Left ventricle myocardium inferior (tissue), 1 donor: ENCODE data around the gene CH25H. TPM values are rescaled to one million over a fixed set of nuclear protein-coding genes. Genes with fewer than 3 reads are reported as not detected.
A peak's percentile ranks its signal among the peaks of the same experiment; 100 is the strongest.

Experiments
- DNase-seq: peaks from one replicate; pipeline ENCODE4 v3.0.0-alpha.2; 2020
- H3K27ac ChIP-seq: fragments of 200-600 bp; replicated peaks from 2 replicates; pipeline ENCODE4 v1.8.0; 2021
- H3K27me3 ChIP-seq: fragments of 200-600 bp; 2 replicates; pipeline ENCODE4 v1.8.0; 2021; ENCODE audit warnings: low read depth
- H3K36me3 ChIP-seq: fragments of 200-600 bp; 2 replicates; pipeline ENCODE4 v1.8.0; 2021
- H3K4me1 ChIP-seq: fragments of 200-600 bp; 2 replicates; pipeline ENCODE4 v1.8.0; 2021
- H3K4me3 ChIP-seq: fragments of 200-600 bp; 2 replicates; pipeline ENCODE4 v1.8.0; 2021; ENCODE audit warnings: mild to moderate bottlenecking, moderate library complexity
- H3K9me3 ChIP-seq: fragments of 200-600 bp; replicated peaks from 2 replicates; pipeline ENCODE4 v1.8.0; 2021
- intact Hi-C: fragments of 100-400 bp; cut with micrococcal nuclease; formaldehyde crosslinking; loops from one replicate; pipeline ENCODE4 v1.11.0; 2022
- total RNA-seq: library from RNA; stranded (reverse); fragmentation: NEBNext Ultra II Directional; extraction: Animal tissue kit (Norgen Biotek cat#: 25700); gene quantifications from one replicate; pipeline ENCODE4 v1.2.1, GENCODE V29; 2021
- TF ChIP-seq, protein P1 (sequence below): fragments of 200-600 bp; IDR thresholded peaks from 2 replicates; pipeline ENCODE4 v1.8.0; 2021; ENCODE audit warnings: antibody characterized with exemption, mild to moderate bottlenecking, borderline replicate concordance
- donor health status: DM: no; HTN: yes; CAD: no; lungs with severe emphysema.

CH25H gene
- total RNA-seq, 1 donor from 2014 or later: 0.30 TPM

DNA sequence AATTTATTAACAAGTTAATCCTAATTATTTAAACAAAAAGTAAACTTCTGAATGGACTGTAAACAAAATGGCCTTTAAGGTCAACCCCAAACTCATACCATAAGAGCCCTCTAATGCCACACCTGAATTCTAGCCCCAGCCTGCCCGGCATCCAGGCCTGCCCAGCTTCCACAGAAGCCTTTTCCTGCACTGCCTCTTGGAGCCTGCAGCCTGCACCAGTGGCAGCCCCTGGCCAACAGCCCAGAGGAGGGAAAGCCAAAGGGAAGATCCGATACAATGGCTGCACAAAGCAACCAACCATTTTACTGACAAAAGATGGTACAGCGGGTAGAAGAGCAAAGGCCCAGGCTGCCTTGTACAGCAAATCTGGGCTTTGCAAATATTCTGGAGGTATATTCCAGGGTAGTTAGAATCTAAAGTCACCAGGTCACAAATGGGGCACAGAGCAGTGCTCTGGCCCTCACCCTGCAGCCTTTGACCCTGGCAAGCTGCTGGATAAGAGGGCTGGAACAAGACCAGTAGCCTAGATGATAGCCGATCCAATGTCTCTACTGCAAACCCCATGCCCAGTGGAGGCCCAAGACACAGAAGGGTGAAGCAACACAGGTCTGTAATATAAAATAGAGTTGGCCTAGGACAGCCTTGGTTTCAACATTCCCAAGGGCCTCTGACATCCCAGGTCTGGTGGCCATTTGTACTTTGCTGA is 12.5 kb upstream of the CH25H start:
- TF ChIP-seq, protein P1, sequence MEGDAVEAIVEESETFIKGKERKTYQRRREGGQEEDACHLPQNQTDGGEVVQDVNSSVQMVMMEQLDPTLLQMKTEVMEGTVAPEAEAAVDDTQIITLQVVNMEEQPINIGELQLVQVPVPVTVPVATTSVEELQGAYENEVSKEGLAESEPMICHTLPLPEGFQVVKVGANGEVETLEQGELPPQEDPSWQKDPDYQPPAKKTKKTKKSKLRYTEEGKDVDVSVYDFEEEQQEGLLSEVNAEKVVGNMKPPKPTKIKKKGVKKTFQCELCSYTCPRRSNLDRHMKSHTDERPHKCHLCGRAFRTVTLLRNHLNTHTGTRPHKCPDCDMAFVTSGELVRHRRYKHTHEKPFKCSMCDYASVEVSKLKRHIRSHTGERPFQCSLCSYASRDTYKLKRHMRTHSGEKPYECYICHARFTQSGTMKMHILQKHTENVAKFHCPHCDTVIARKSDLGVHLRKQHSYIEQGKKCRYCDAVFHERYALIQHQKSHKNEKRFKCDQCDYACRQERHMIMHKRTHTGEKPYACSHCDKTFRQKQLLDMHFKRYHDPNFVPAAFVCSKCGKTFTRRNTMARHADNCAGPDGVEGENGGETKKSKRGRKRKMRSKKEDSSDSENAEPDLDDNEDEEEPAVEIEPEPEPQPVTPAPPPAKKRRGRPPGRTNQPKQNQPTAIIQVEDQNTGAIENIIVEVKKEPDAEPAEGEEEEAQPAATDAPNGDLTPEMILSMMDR: no peak
- Histone ChIP-seq H3K27me3 (no peaks in the 10 kb centered on the region), H3K4me1 (peaks cover 16% of the 10 kb centered on the region), H3K27ac (no peak overlapping the region), H3K9me3 (no peaks in the 10 kb centered on the region), H3K36me3 (peaks cover 26% of the 10 kb centered on the region), H3K4me3 (no peak overlapping the region)
- intact Hi-C loops: loop anchor here (10.0 kb wide), 1 partner anchor 385 kb away; no protein-coding TSS in a partner anchor
- DNase-seq: no peak

DNA sequence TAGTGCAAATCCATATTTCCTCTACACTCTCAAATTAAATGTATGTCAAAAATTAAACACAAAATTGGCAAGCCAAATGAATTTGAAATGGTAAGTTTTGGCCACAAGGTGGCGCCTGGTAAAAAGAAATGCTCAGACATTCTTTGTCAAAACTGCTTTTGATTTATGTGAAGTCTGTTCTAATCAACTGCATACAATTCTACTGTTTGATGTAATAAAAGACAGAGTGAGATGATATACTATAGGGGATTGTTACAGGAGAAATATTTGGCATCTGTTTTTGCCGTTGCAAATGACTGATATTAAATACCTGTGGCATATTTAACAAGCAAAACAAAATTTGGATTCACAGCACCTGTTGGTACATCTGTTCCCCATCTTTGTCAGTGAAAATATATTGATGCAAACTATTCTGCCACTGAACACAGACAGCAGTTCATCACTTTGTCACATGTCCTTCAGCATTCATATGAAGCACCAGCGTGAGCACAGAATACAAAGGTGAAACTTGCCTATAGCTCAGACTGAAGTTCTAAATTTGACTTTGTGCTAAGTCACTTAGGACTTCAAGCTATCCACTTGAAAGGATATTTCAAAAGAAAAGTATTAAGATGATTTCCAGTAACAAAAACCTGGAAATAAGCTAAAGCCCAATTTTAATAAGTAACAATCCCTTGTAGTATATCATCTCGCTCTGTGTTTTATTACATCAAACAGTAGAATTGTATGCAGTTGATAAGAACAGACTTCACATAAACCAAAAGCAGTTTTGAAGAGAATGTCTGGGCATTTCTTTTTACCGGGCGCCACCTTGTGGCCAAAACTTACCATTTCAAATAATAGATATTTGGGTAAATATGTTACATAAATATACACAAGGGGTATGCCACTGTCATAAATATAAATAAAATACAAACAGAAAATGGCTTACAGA is 10.2 kb upstream of the CH25H start:
- Histone ChIP-seq H3K9me3 (no peaks in the 10 kb centered on the region), H3K4me1 (peaks cover 14% of the 10 kb centered on the region), H3K27ac (peak overlapping the region; percentile 55), H3K27me3 (no peaks in the 10 kb centered on the region), H3K4me3 (peak overlapping the region; percentile 7), H3K36me3 (peaks cover 29% of the 10 kb centered on the region)
- intact Hi-C loops: loop anchor here (10.0 kb wide), 1 partner anchor 383 kb away; no protein-coding TSS in a partner anchor
- TF ChIP-seq, protein P1: peak; percentile 77
- DNase-seq: peak; percentile 33

DNA sequence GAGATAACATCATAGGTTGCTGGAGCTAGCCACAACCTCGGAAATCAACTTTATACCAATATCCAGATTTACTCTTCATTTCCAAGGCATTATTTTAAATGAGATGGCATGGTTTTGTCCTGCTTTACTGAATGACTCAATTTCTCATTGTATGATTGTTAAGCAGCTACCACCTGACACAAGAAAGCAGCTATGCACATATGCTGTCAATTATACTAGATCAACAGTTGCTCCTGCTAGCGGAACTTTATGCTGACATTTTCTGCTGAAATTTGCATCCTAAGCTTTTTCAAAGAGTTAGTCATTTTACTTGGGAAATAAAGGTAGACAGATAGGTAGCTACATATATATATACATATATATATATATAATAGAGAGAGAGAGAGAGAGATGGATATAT is 8.9 kb upstream of the CH25H start:
- H3K27ac ChIP-seq: no peak overlapping the region
- peaks cover 25% of the 10 kb centered on the region for H3K36me3 ChIP-seq
- H3K4me1 ChIP-seq: peaks cover 14% of the 10 kb centered on the region
- TF ChIP-seq, protein P1: no peak
- H3K9me3 ChIP-seq: no peaks in the 10 kb centered on the region
- H3K27me3 ChIP-seq: no peaks in the 10 kb centered on the region
- no peak for DNase-seq
- no peak overlapping the region for H3K4me3 ChIP-seq
- intact Hi-C loops: loop anchor here (10.0 kb wide), 1 partner anchor 381 kb away; no protein-coding TSS in a partner anchor

DNA sequence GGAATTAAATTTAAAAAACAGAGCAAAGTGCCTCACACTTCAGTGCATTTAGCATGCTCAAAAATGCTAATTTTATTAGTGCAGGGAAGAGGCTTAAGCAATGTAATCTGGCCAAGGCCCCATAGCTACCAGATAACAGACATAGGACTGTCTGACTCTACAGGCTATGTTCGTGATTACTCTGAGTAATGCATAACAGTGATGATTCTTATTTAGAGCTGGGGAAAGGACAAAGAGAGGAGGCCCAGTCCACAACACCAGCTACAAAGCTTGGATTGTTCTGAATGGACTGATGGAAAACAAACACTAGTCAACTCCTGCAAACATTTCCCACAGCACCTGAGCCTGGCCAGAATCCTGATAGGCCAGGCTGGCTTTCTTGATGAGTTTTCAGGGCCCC is 8.4 kb upstream of the CH25H start:
- Histone ChIP-seq H3K9me3 (no peaks in the 10 kb centered on the region), H3K4me3 (no peak overlapping the region), H3K27ac (no peak overlapping the region), H3K36me3 (peaks cover 25% of the 10 kb centered on the region), H3K4me1 (peaks cover 14% of the 10 kb centered on the region), H3K27me3 (no peaks in the 10 kb centered on the region)
- TF ChIP-seq, protein P1: no peak
- intact Hi-C loops: loop anchor here (10.0 kb wide), 1 partner anchor 381 kb away; no protein-coding TSS in a partner anchor
- DNase-seq: no peak

DNA sequence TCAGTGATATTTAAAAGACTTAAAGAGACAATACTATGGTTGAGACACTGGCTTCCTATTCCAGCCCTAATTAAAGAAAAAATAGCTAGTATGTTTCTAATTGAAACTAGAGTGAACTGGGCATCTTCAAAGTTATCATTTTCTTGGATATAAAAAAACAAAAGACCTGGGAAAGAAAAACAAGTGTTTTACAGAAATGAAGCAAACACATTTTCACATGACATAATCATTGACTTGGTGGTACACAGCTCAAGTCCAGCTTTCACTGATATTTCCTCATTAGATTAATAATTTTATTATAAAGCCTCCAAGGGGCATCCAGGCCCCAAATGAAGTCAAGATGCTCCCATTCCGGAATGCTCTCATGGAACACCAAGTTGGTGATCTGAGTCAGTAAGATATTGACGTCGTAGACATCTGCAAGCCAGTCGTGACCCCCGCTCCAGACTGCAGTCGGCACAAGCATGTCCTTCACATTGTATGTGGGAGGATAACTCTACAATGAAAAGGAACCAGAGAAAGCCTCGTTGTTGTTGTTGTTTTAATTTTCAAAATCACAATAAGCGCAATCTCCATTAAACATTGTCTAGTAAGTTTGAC is 7.5 kb upstream of the CH25H start:
- Histone ChIP-seq H3K4me1 (peaks cover 14% of the 10 kb centered on the region), H3K9me3 (no peaks in the 10 kb centered on the region), H3K27ac (no peak overlapping the region), H3K27me3 (peaks cover 4% of the 10 kb centered on the region), H3K4me3 (no peak overlapping the region), H3K36me3 (peaks cover 19% of the 10 kb centered on the region)
- no peak for DNase-seq
- TF ChIP-seq, protein P1: no peak
- intact Hi-C loops: loop anchor here (5.0 to 10.0 kb wide), 2 partner anchors 277 to 380 kb away; no protein-coding TSS in a partner anchor
